DND-41 (cell line): ENCODE data around the gene COL15A1.

Source experiments
- ATAC-seq: fragments of 200-7000 bp; cut with Tn5 transposase; 3 replicates; pipeline ENCODE4 v1.9.1; 2021; ENCODE audit warnings: low read depth; ENCODE audit not compliant: insufficient read depth
- DNase-seq: peaks from one replicate; pipeline ENCODE4 v3.0.0-alpha.2; 2020
- H2AFZ ChIP-seq: 2 replicates; pipeline ENCODE4 v1.6.0; 2012; ENCODE audit warnings: low read depth, low read length
- H3K27ac ChIP-seq: 2 replicates; pipeline ENCODE4 v1.5.1; 2012; ENCODE audit warnings: low read length, inconsistent platforms
- H3K27me3 ChIP-seq: fragments of 200-600 bp; sonication (generic); 2 replicates; pipeline ENCODE4 v1.6.0; 2012; ENCODE audit warnings: low read length, mild to moderate bottlenecking, inconsistent platforms; ENCODE audit not compliant: insufficient read depth, poor library complexity
- H3K36me3 ChIP-seq: 2 replicates; pipeline ENCODE4 v1.5.1; 2012; ENCODE audit warnings: low read length, inconsistent platforms; ENCODE audit not compliant: insufficient read depth
- H3K4me1 ChIP-seq: 2 replicates; pipeline ENCODE4 v1.5.1; 2012; ENCODE audit warnings: mild to moderate bottlenecking, low read length; ENCODE audit not compliant: insufficient read depth
- H3K4me2 ChIP-seq: 2 replicates; pipeline ENCODE4 v1.6.0; 2012; ENCODE audit warnings: mild to moderate bottlenecking, moderate library complexity, low read length, inconsistent platforms; ENCODE audit not compliant: insufficient read depth
- H3K4me3 ChIP-seq, 2 experiments: fragments of 200-600 bp in 1 of 2; shearing (Covaris generic) in 1 of 2; 2 replicates each; pipeline ENCODE4 v1.5.1; 2012 to 2016; ENCODE audit warnings: inconsistent platforms in 2 of 2, low read length in 2 of 2, mild to moderate bottlenecking in 2 of 2, low read depth in 1 of 2, moderate library complexity in 1 of 2
- H3K79me2 ChIP-seq: 2 replicates; pipeline ENCODE4 v1.6.0; 2012; ENCODE audit warnings: low read length, inconsistent platforms; ENCODE audit not compliant: insufficient read depth
- H3K9ac ChIP-seq: 2 replicates; pipeline ENCODE4 v1.6.0; 2012; ENCODE audit warnings: low read depth, mild to moderate bottlenecking, inconsistent platforms, low read length, moderate library complexity
- H3K9me3 ChIP-seq: 2 replicates; pipeline ENCODE4 v1.5.1; 2012; ENCODE audit warnings: low read length, moderate library complexity, mild to moderate bottlenecking, inconsistent platforms; ENCODE audit not compliant: insufficient read depth, severe bottlenecking
- H4K20me1 ChIP-seq: 2 replicates; pipeline ENCODE4 v1.6.0; 2012; ENCODE audit warnings: low read length; ENCODE audit not compliant: insufficient read depth
- EZH2 ChIP-seq: IDR thresholded peaks from 3 replicates; pipeline ENCODE4 v1.6.1; 2012; ENCODE audit warnings: borderline replicate concordance, low read depth, mild to moderate bottlenecking, moderate library complexity, low read length, inconsistent platforms; ENCODE audit not compliant: severe bottlenecking
- TF ChIP-seq, protein P1 (sequence below): IDR thresholded peaks from 2 replicates; pipeline ENCODE4 v1.5.1; 2012; ENCODE audit warnings: borderline replicate concordance, low read length, moderate library complexity, mild to moderate bottlenecking; ENCODE audit not compliant: poor library complexity, severe bottlenecking; ENCODE audit errors: extremely low read depth

Gene COL15A1

DNA sequence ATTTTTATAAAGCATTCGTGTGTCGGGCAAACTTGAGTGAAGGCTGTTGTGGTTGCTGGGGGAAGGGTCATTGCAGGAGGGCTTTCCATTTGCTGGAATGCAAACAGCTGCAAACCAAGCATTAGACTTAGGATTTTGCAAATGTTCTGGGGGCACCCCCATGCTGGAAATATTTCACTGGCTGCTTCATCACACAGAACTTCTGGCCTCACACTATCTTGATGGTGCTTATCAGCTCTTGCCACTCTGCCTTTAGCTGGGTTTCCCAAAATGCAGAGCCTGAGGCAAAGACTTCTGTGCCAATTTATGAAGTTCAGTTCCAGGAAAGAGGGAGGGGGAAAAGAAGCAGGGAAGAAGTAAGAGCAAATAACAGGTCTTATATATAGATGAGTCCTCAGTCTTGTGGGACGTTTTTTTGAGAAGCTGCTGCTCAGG, 8.6 kb upstream of the COL15A1 start:
- DNase-seq (no peak), ATAC-seq (no peak)
- H3K4me2 ChIP-seq, result no peak overlapping the region
- H3K4me3 ChIP-seq, result no peak overlapping the region
- no peaks in the 10 kb centered on the region for H3K9me3 ChIP-seq
- no peak overlapping the region for H3K9ac ChIP-seq
- no peak overlapping the region for H3K27ac ChIP-seq
- H3K79me2 ChIP-seq, result no peaks in the 10 kb centered on the region
- no peaks in the 10 kb centered on the region for H3K4me1 ChIP-seq
- no peak overlapping the region for H2AFZ ChIP-seq
- H3K36me3 ChIP-seq, result no peaks in the 10 kb centered on the region
- no peaks in the 10 kb centered on the region for H3K27me3 ChIP-seq
- no peaks in the 10 kb centered on the region for H4K20me1 ChIP-seq
- TF ChIP-seq, protein P1, sequence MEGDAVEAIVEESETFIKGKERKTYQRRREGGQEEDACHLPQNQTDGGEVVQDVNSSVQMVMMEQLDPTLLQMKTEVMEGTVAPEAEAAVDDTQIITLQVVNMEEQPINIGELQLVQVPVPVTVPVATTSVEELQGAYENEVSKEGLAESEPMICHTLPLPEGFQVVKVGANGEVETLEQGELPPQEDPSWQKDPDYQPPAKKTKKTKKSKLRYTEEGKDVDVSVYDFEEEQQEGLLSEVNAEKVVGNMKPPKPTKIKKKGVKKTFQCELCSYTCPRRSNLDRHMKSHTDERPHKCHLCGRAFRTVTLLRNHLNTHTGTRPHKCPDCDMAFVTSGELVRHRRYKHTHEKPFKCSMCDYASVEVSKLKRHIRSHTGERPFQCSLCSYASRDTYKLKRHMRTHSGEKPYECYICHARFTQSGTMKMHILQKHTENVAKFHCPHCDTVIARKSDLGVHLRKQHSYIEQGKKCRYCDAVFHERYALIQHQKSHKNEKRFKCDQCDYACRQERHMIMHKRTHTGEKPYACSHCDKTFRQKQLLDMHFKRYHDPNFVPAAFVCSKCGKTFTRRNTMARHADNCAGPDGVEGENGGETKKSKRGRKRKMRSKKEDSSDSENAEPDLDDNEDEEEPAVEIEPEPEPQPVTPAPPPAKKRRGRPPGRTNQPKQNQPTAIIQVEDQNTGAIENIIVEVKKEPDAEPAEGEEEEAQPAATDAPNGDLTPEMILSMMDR, result no peak
- TF ChIP-seq EZH2, result no peak

DNA sequence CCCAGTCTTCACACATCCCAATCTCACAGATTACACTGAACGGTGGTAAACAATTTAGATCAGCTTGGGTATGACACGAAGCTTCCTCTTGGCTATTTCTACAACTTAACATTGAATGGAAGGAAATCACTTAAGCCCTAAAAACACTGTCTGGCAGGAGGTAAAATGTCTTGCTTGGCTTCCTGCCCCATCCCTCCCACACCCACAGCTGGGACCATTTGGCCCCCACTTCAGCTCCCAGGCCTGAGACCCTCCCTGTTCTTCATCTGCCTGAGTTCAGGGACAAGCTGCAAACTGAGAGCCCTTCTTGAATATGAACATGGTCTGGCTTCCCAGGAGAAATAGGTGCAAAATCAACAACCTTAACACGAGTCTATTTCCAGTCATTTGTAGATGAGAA, 3.4 kb upstream of the COL15A1 start:
- ATAC-seq, result no peak
- no peak overlapping the region for H3K4me3 ChIP-seq
- TF ChIP-seq, protein P1, result no peak
- no peaks in the 10 kb centered on the region for H4K20me1 ChIP-seq
- H3K27ac ChIP-seq, result no peak overlapping the region
- H3K27me3 ChIP-seq, result peaks cover 4% of the 10 kb centered on the region
- no peak overlapping the region for H3K9ac ChIP-seq
- H3K79me2 ChIP-seq, result no peaks in the 10 kb centered on the region
- no peaks in the 10 kb centered on the region for H3K9me3 ChIP-seq
- no peak overlapping the region for H2AFZ ChIP-seq
- no peaks in the 10 kb centered on the region for H3K36me3 ChIP-seq
- H3K4me1 ChIP-seq, result no peaks in the 10 kb centered on the region
- DNase-seq, result no peak
- H3K4me2 ChIP-seq, result no peak overlapping the region

DNA sequence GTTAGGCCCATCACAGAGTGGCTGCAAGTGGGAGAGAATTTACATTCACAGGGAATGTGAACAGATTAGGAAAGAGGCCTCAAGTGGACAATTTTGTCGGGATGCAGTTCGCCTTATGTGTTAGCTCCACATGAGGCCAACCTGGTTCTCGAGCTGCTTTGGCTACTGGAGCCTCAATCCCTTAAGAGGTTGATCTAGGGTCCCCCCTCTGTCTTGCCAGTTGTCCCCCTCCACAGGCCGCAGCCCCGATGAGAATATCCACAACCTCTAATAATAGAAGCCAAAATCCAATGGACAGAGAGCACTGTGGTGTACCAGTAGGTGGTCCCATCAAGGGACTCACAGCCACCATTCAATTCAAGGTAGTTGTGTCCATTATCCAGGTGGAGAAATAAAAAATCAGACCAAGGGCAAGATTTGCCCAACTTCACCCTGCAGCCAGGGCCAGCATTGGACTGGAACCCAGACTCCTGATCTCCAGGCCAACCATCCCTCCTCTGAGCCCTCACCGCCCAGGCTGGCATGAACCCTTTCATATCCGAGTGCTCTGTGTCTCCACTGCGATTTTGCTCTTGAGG, 1.7 kb upstream of the COL15A1 start:
- Histone ChIP-seq H3K9ac (no peak overlapping the region), H3K4me2 (no peak overlapping the region), H3K9me3 (no peaks in the 10 kb centered on the region), H3K27me3 (peaks cover 4% of the 10 kb centered on the region), H3K79me2 (no peaks in the 10 kb centered on the region), H3K4me3 (no peak overlapping the region), H4K20me1 (no peaks in the 10 kb centered on the region), H3K27ac (no peak overlapping the region), H2AFZ (no peak overlapping the region), H3K4me1 (no peaks in the 10 kb centered on the region), H3K36me3 (no peaks in the 10 kb centered on the region)
- no peak for DNase-seq
- ATAC-seq, result no peak
- TF ChIP-seq EZH2, result no peak
- TF ChIP-seq, protein P1, result no peak
